Ureter (tissue), 1 donor: ENCODE measurements around the gene ARFIP2. TPM values are rescaled to one million over a fixed set of nuclear protein-coding genes. Genes with fewer than 3 reads are reported as not detected.
"Not testable (repeated sequence)": the region's sequence is repeated elsewhere in the genome, so short reads cannot be mapped to it uniquely, and the experiment has no call there.

ENCODE experiments used
- DNase-seq: peaks from one replicate; pipeline ENCODE4 v3.0.0-alpha.2; 2020; ENCODE audit warnings: low spot score
- total RNA-seq: library from RNA; stranded (reverse); gene quantifications from one replicate; pipeline ENCODE4 v1.2.4, GENCODE V29; 2023
- donor health status: DM: yes; HTN: yes; CAD: no.

ARFIP2 gene, protein sequence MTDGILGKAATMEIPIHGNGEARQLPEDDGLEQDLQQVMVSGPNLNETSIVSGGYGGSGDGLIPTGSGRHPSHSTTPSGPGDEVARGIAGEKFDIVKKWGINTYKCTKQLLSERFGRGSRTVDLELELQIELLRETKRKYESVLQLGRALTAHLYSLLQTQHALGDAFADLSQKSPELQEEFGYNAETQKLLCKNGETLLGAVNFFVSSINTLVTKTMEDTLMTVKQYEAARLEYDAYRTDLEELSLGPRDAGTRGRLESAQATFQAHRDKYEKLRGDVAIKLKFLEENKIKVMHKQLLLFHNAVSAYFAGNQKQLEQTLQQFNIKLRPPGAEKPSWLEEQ
- total RNA-seq = 49.3 TPM

DNA sequence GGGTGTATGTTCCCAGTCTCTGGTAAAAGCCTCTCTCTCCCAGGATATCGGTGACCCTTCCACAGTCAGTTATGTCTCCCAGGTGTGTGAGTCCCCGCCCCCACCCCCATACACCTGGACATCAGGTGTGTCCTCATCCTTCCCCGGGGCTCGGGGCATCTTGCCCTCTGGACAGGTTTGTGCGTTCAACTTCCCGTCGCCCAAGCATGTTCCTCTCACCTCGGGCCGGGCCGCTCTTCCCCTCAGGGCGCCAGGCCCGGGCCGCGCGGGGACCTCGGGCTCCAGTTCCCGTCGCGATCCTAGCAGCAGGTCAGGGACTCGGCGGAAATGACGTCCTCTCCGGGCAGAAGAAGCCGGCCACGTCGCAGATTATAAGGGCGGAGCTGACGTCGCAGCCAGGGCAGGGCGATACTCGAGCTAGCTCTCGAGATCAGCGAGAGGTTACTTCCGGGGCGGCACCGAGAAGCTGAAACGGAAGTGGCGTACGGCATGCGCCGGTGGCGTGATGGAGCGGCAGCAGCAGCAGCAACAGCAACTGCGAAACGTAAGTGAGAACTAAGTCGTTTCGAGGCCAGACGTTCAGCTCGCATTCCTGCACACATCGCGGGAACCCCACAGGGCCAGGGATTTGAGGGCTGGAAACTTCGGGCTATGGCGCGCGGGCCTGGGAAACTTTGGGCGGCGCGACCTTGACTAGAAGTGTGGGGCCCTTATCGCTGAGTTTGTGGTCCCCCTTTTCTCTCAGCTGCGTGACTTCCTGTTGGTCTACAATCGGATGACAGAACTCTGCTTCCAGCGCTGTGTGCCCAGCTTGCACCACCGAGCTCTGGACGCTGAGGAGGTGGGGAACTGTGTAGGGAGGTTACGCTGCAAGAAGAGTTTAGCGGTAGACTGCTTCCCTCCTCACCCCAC lies at the start of gene ARFIP2, which contains the start of gene TIMM10B:
ARFIP2 (minus strand) TSS at position 320 of the 912 bp plus-strand sequence. CDS start 910 bp downstream, outside the sequence.
TIMM10B (plus strand) TSS at position 490 of the 912 bp plus-strand sequence; CDS start at position 506, 16 bp downstream.
- peak; percentile 98 for DNase-seq

DNA sequence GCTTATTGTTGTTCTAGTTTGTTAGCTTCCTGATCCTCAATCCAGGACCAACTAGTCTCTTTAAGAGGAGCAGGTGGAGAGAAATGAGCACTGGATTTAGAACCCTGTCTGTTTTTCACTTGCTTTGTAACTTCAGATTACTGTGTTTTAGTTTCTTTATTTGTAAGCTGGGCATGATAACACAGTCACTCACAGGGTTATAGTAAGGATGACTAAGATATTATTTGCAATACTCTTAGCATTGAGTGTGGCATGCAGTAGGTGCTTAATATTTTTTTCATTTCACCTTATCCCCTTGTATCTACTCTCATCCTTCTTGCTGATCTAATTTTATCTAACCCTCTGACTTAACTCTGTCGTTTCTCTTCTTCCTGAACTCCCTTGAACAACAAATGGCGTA lies 49.7 kb upstream of the ARFIP2 start:
- DNase-seq = no peak

DNA sequence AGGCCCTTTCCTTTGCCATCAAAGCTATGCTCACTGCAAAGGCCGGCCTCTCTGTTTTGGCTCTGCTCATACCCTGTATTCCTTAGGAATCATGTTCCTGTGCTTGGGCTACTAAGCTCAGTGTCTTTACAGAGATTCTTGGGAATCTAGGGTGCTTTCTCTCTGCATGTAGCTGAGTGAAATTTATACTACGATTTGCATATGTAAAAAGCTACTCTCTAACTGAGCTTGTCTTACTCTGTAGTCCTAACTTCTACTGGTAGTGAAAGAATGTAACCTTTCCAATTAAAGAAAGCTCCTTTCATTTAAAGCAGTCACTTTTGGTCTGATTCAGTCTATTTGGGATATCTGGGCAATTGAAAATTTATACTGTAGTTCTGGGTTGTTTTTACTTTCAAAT lies 48.1 kb upstream of the ARFIP2 start:
- no peak for DNase-seq

DNA sequence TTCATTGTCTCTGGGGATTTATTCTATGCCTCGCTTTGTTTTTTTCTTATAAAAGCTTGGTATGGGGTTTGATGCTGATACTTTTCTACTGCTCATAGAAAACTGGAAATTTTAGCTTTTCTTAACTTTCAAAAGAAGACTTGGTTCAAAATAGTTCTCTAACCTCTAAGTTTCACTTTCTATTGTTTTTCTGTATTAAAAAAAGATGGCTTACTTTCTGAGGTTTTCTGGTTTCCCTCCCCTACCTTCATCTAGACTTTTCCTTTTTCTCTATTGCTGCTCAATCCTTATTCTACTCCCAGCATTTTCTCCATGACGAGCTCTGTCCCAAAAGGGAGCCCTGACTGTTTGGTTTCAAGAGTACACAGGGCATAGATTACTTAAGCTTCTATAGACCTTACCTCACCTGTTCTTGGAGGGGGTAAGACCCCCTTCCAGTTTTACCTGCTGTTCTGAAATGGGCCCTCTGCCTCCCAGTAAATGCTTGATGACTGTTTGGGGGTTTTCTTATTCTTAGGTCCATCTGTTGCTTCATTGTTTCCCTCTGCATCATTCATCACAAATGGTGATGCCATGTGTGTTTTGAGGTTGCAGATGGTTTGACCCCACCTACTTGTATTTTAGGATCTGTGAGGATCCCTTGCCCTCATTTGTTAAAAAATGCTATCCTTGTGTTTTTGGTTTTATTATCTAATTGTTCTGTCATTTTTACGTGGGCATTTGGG lies 45.4 kb upstream of the ARFIP2 start:
- no peak for DNase-seq

DNA sequence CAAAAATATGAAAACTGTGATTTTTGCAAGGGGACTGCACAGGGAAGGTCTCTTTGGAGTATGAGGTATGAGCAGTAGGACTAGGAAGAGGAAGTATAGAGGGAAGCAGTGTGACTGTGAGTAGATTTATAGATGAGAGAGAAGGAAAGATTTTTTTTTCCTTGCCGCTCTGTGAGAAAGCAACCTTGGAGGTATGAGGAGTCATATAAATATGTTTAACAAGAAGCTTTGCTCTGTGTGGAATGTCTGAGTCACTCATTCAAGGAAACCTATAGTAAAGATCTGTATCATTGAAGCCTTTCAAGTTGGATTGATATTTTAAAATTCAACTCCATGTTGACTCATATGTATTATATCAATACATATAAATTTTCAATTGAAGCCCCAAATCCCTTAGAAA lies 42.1 kb upstream of the ARFIP2 start:
- DNase-seq = no peak

DNA sequence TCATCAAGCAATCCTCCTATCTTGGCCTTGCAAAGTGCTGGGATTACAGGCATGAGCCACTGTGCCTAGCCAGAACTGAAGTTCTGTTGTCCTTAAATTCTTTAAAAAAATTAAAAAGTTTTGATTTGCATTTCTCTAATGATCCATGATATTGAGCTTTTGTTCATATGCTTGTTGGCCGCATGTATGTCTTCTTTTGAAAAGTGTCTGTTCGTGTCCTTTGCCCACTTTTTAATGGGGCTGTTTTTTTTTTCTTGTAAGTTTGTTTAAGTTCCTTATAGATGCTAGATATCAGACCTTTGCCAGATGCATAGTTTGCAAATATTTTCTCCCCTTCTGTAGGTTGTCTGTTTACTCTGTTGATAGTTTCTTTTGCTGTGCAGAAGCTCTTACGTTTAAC lies 40.8 kb upstream of the ARFIP2 start:
- not testable (repeated sequence) for DNase-seq

DNA sequence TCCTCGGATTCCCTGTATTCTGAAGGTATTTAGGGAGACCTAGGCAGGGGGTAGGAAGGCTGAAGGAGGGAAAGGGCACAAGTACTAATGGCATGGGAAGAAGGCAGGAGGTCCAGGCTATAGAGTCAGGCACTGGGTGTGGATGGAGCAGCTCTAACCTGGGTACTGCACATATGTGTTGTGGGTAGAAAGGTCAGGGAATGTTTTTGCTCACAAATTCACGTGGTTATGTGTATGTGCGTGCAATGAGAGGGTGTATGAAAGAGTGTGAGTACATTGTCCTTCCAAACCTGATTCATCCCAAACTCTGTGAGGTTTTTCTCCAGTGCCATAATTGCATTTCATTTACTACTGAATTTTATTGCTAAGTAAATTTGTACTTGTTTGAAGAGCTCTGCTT lies 39.1 kb upstream of the ARFIP2 start:
- no peak for DNase-seq

DNA sequence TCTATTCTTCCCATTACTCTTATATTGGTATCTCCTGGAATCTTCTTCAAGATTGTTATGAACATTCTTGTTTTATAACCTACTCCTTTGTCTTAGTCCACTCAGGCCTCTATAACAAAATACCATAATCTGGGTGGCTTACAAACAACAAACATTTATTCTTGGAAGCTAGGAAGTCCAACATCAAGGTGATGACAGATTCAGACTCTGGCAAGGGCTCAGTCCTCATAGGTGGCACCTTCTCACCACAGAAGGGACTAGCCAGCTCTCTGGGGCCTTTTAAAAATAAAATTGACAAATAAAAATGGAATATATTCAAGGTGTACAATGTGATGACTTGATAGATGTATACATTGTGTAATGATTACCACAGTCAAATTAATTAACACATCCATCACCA lies 35.7 kb upstream of the ARFIP2 start:
- DNase-seq = no peak

DNA sequence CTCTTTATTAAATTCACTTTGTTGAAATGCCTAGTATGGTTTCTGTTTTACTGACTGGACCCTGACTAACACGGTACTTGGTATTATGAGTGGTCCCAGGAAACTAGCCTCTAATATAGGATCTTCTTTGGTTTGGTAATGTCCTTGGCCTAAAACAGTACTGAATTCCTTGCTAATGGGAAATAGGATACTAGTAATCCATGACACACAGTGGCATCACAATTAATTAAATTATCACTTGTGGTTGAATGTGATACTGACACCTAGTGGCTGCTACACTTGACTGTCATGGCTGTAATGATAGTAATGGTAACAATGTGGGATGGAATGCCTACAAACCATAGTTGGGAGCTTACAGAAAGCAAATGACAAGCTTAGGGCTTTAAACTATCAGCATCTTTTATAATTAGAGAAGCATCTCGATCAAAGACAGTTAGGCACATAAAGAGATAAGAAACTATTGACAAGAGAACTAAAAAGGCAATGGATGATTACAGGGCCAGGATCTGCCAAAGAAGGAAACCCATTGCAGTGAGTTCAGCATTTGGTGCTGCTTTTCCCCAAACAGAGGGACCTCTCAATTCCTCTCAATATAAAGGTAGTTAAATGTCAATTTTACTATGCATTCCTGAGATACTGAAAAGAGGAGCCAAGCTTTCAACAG lies 24.6 kb upstream of the ARFIP2 start:
- DNase-seq = no peak

DNA sequence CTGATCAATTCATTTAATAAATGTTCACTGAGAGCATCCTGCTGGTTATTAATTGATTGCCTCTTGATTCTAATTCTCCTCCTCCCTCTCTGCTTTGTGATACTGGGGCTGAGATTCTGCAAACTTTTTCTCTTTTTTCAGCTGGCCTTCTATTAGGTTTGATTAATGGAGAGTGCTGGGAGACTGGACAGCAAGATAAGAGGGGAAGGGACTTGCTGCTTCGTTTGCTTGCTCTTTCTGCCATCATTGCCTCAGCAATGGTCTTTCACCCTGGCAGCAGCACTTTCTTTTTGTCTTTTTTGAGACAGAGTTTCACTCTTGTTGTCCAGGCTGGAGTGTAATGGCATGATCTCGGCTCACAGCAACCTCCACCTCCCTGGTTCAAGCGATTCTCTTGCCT lies 23.0 kb upstream of the ARFIP2 start:
- no peak for DNase-seq

DNA sequence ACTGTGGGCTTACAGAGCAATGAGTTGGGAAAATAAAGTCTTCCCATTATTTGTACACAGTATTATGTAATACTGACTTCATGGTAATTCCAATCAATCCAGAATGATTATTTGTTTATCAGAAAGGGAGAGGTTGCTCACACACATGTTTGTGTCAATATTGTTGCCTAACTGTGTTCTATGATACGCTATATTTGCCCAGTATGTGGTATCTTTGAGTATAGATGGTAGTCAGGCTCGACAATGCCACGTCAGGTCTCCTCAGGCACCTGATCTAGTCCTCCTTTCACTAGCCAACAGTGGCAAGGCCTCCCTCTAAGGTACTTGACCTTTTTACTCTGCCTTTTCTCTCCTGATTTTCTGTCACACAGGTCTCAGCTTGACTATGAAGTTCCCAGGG lies 21.3 kb upstream of the ARFIP2 start:
- no peak for DNase-seq

DNA sequence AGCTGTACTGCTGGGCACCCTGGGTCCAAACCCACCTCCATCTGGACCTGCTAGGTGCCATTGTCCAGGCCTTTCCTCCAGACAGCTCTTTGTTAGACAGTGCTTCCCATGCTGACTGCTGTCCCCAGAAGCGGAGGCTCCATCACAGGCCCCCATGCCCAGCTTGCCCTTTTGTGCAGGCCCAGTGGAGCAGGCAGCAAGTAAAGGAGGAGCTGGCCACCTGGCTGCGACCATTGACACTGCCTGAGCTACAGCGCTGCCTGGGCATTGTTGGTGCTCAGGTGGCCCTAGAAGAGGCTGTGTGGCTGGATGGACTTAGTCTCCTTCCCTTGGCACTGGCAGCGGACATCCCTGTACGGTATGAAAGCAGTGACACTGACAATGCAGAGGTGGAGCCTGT lies 17.4 kb upstream of the ARFIP2 start:
- DNase-seq = no peak

DNA sequence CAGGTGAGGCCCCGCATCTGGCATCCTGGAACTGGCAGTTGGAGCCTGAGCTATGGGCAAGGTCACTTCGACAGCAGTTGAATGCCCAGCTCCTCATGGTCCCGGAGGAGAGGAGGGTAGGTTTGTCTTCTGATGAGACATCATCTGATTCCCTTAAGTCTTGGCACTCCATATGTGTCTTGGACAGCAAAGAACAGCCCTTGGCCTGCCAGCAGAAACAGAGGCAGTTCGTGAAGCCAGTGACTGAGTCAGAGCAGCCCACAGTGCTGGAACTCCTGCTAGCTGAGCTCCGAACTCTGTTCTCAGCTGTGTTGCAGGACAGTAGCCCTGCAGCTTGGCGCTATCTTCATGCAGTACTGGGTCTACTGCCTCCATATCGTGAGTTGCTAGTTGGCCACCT lies 17.0 kb upstream of the ARFIP2 start:
- DNase-seq = no peak

DNA sequence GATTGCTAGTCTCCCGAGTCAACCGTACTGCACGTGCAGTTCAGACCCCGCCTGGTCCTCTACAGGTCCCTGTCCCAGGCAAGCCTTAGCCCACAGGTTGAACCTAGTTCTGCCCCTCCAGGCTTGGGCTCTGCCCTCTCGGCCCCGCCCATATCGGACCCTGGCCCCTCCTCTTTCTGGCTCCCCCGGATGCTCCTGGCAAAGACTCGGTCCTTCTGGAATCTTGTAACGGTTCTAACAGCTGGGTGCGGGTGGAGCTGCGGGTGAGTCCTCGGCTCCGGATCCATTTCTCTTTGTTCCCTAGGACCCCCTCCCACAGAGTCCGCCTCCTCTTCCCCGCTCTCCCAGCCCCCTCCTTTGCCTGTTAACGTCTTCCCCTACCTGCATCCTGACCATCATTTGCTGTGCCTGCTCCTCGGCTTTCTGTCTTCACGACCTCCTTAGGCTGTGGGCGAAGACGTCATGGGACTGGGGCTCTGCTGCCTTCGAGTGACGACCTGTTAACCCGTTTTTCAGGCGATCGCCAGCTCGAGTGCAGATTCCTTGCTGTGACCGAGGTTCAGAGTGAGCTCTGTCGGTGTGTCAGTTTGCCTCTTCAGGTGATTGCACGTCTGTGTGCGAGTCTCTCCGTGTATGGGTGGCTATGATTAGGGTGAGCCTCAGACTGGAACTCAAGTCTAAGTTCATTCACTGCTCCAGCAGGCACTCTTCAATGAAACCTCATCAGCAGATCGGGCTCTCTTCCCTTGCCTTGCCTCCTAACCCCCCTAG lies 16.1 kb upstream of the ARFIP2 start, which contains the start of gene DNHD1:
DNHD1 (plus strand) TSS at position 212 of the 771 bp plus-strand sequence. CDS start 936 bp downstream, outside the sequence.
- no peak for DNase-seq

DNA sequence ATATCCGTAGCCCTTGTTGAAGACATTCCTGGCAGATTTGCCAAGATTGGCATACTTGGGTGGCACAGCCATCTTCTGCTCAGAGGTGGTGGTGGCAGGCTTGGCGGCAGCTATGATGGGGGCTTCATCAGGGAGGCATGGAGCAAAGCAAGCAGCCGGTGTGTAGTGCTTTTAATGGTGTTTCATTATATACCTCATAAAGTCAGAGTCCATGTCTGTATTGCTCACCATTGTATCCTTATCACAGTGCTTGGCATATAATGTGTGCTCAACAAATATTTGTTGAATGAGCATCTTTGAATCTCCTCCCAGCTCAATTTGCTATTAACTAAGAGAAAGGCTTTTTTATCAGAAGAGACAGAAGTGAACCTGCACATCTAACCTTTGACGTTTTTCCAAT lies 8.2 kb upstream of the ARFIP2 start:
- no peak for DNase-seq

DNA sequence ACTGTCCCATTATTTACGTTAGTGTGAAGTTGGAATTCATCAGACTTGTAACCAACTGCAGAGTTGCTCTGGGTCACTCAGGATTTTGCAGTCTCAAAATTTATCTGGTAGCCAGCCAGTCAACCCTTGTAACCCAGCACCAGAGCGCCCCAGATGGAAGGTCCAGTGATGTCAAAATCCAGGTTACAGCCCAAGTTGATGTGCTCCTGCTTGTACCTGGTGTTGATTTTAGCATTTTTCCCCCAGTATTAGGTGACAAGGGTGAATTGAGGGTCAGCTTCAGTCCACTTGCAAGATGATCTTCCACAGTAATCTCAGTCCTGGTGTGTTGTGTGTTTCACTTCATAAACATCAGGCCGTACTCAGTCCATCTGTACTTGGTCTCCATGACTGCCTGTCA lies 7.7 kb upstream of the ARFIP2 start:
- DNase-seq = no peak

DNA sequence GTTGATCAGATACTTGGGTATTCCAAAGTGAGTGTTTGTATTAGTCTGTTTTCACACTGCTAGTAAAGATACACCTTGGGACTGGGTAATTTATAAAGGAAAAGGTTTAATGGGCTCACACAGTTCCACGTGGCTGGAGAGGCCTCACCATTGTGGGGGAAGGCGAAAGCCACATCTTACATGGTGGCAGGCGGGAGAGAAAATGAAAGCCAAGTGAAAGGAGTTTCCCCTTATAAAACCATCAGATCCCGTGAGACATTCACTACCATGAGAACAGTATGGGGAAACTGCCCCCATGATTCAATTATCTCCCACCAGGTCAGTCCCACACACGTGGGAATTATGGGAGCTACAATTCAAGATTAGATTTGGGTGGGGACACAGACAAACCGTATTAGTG lies 7.2 kb upstream of the ARFIP2 start:
- no peak for DNase-seq

DNA sequence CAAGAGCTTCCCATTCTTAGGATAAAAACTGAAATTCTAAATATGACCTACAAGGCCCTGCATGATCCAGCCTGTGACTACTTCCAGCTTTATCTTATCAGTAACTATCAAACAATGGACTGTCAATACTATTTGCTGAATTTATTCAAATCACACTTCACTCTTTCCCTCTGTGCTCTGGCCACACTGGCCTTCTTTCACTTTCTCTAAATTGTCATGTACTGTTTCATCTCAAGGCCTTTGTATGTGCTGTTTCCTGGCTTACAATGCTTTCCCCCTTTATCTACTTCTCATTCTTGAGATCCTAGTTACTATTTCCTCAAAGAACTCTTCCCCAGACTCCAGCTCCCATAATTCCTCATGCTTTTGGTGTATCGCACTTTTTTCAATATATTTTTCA lies 5.8 kb upstream of the ARFIP2 start:
- DNase-seq = no peak

DNA sequence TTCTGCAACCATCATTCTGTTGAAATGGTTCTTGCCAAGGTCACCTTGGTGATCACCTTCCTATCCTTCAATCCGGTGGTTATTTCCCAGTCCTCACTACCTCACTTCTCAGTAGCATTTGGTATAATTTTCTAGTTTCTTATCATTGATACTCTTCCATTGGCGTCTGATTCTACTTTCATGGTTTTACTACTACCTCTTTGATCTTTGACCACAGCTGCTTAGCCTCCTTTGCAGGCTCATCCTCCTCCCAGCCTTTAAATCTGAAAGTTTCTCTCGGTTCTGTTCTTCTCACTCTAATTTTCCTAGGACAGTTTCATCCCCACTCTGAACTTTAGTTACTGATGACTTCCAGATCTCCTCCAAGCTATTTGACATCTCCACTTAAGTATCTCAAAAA lies 5.1 kb upstream of the ARFIP2 start:
- no peak for DNase-seq

DNA sequence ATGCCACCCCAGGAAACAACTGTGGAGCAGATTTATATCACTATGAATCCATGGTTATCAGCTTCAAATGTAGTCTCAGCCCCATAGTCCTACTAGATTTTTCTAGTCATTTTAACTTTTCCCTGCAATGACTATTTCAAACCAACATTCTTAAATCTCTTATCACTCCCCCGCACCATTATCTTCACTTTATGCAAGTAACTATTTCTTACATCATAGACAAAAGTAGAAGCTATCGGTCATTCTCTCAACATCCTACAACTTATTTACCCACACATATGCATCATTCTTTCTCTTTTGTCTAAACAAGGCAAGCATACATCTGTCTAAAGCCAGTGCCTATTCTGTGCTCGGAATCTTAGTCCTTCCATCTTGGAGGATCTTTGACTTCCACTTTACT lies 4.5 kb upstream of the ARFIP2 start:
- no peak for DNase-seq

DNA sequence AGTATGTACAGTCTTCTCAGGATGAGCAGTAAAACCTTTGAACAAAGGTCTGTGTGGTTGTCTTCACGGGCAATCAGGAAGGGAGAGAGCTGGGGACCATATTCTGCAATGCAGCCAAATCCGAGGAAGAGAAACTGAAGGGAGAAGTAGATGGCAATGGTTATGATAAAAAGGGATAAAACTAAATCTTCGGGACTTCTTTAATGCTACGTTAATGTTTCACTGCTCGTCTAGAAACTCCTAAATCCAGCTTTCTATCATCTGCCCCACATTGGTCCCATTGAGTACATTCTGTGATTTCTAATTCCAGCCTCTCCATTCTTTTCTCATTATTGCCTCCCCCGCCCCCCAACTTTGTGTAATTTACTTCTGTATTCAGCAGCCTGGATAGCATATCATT lies 1.9 kb upstream of the ARFIP2 start:
- DNase-seq = no peak
